ENCODE measurements around the gene TLR5.

GRCh38 chr1:223152399-223152798, 9.4 kb upstream of the TLR5 start:
- TF ChIP-seq POLR2A (IDR thresholded peaks at IDR 0.05) (no peak), CTCF (IDR thresholded peaks at IDR 0.05) (no peak)
